Right lobe of liver (tissue), 6 donors: ENCODE results near the gene LGALS7B. TPM values are rescaled to one million over a fixed set of nuclear protein-coding genes. Genes with fewer than 3 reads are reported as not detected.
"Not testable (repeated sequence)": the region's sequence is repeated elsewhere in the genome, so short reads cannot be mapped to it uniquely, and the experiment has no call there.

Experiments
- ATAC-seq, 4 donors: fragments of 200-7000 bp; cut with Tn5 transposase; one replicate each; pipeline ENCODE4 v1.9.1; 2020; ENCODE audit warnings: mild to moderate bottlenecking in 4 of 4, moderate library complexity in 4 of 4
- DNase-seq, 3 donors: peaks; one replicate each; pipeline ENCODE4 v3.0.0-alpha.2; 2020
- H3K27ac ChIP-seq, 3 donors: fragments of 200-600 bp; one replicate each; pipeline ENCODE4 v1.8.0; 2022
- H3K27me3 ChIP-seq, 2 donors: fragments of 200-600 bp; one replicate each; pipeline ENCODE4 v1.8.0; 2022
- H3K36me3 ChIP-seq, 4 donors: fragments of 200-600 bp; sonication (generic) in 1 of 4; one replicate each; pipeline versions ENCODE4 v1.5.1 to v1.8.0; 2017 to 2022; ENCODE audit warnings: control low read depth in 1 of 4
- H3K4me1 ChIP-seq, 4 donors: fragments of 200-600 bp; sonication (generic) in 1 of 4; one replicate each; pipeline versions ENCODE4 v1.5.1 to v1.8.0; 2017 to 2022; ENCODE audit warnings: control low read depth in 1 of 4
- H3K4me3 ChIP-seq, 3 donors: fragments of 200-600 bp; one replicate each; pipeline ENCODE4 v1.8.0; 2022
- H3K9me3 ChIP-seq, 4 donors: fragments of 200-600 bp; sonication (generic) in 1 of 4; one replicate each; pipeline versions ENCODE4 v1.5.1 to v1.8.0; 2017 to 2022; ENCODE audit warnings: control low read depth in 1 of 4
- CTCF ChIP-seq, 4 donors: fragments of 200-600 bp in 3 of 4; fragments of 450-650 bp in 1 of 4; IDR thresholded peaks; one replicate each; pipeline versions ENCODE4 v1.5.1 to v1.8.0; 2016 to 2022; ENCODE audit warnings: antibody characterized with exemption in 4 of 4, mild to moderate bottlenecking in 2 of 4
- POLR2A ChIP-seq: fragments of 450-650 bp; IDR thresholded peaks from one replicate; pipeline ENCODE4 v1.6.1; 2017; ENCODE audit warnings: antibody characterized with exemption, mild to moderate bottlenecking
- WGBS: methylation state at CpG from one replicate; pipeline ENCODE4 v1.1.6; 2018; ENCODE audit warnings: low coverage, low lambda C conversion rate; ENCODE audit not compliant: insufficient coverage; ENCODE audit errors: missing lambda C conversion rate; 5-methylcytosine and 5-hydroxymethylcytosine counted together
- intact Hi-C, 2 donors: fragments of 100-400 bp; cut with DNase I; formaldehyde crosslinking; loops; one replicate each; pipeline versions ENCODE4 v1.11.2 to v1.14.1; 2022
- total RNA-seq, 6 experiments: library from RNA; depleted of rRNA in 2 of 6; stranded (reverse); fragments of >200 nt in 2 of 6; fragmentation: NEBNext Ultra II Directional in 3 of 6; extraction: Animal tissue kit (Norgen Biotek cat#: 25700) in 3 of 6; gene quantifications; one replicate each; pipeline versions ENCODE4 v1.1.0 to v1.2.4, GENCODE V29; 2016 to 2023
- donor health status: DM: no; HTN: yes; CAD: no.
- donor health status: DM: no; HTN: no; CAD: no.
- donor health status: DM: no; HTN: no; CAD: no.
- donor health status: DM: no; HTN: yes; CAD: no.
- donor health status: DM: no; HTN: yes; CAD: no.

The LGALS7B gene
- total RNA-seq, 6 experiments from 2014 or later, result not detected

GRCh38 chr19:38809592-38810252, 20.7 kb downstream of the LGALS7B start:
- intact Hi-C loops, result loop anchor here in 1 of 2 donors (10.0 kb wide), 1 partner anchor 85 kb away; no protein-coding TSS in a partner anchor
- no peak overlapping the region for H3K27ac ChIP-seq
- H3K27me3 ChIP-seq, result no peaks in the 10 kb centered on the region
- ATAC-seq (no peak), DNase-seq (peak in 1 of 3 donors; percentile 18)
- H3K9me3 ChIP-seq, result no peaks in the 10 kb centered on the region
- WGBS, result 93% methylated on average over 7 of the region's 8 CpGs
- no peak overlapping the region for H3K4me3 ChIP-seq
- no peaks in the 10 kb centered on the region for H3K36me3 ChIP-seq
- TF ChIP-seq POLR2A, result no peak
- TF ChIP-seq CTCF (IDR thresholded peaks at IDR 0.05), result no peak
- peaks cover 0 to 14% (median 4%) of the 10 kb centered on the region in 4 donors for H3K4me1 ChIP-seq

- peak overlapping the region; percentile 21 to 29 (median 24) for H3K27ac ChIP-seq
- H3K4me1 ChIP-seq, result peaks cover 0 to 14% (median 4%) of the 10 kb centered on the region in 4 donors
- intact Hi-C loops, result loop anchor here in 1 of 2 donors (10.0 kb wide), 1 partner anchor 87 kb away; no protein-coding TSS in a partner anchor
- peaks cover 0 to 23% (median 11%) of the 10 kb centered on the region in 4 donors for H3K36me3 ChIP-seq
- H3K27me3 ChIP-seq, result no peaks in the 10 kb centered on the region
- DNase-seq (peak in 1 of 3 donors; percentile 53), ATAC-seq (peak in 2 of 4 donors; percentile 13 to 19)
- 48% methylated on average over 11 of the region's 18 CpGs for WGBS
- TF ChIP-seq CTCF (IDR thresholded peaks at IDR 0.05), result no peak
- no peak for TF ChIP-seq POLR2A
- no peaks in the 10 kb centered on the region for H3K9me3 ChIP-seq
- peak overlapping the region; percentile 4 to 42 (median 37) for H3K4me3 ChIP-seq
These were observed 23.2 kb downstream of the LGALS7B start for GRCh38 chr19:38812009-38812840.

- peak within 1 kb of the TSS; percentile 4 to 42 (median 37) for H3K4me3 ChIP-seq
- H3K27ac ChIP-seq, result peak within 1 kb of the TSS; percentile 24 to 38 (median 29)
- peaks cover 0 to 29% (median 13%) of the 10 kb centered on the region in 4 donors for H3K36me3 ChIP-seq
- WGBS, result 20% methylated on average over 4 of the region's 15 CpGs
- TF ChIP-seq CTCF (IDR thresholded peaks at IDR 0.05) (peak in 2 of 4 donors; percentile 23 to 30), POLR2A (peak; percentile 86)
- DNase-seq (peak; percentile 89 to 95 (median 91)), ATAC-seq (peak; percentile 92 to 97 (median 94))
- intact Hi-C loops, result loop anchor here in 1 of 2 donors (10.0 kb wide), 1 partner anchor 88 kb away; no protein-coding TSS in a partner anchor
- H3K4me1 ChIP-seq, result peaks cover 0 to 14% (median 4%) of the 10 kb centered on the region in 4 donors
- no peaks in the 10 kb centered on the region for H3K27me3 ChIP-seq
- H3K9me3 ChIP-seq, result no peaks in the 10 kb centered on the region
These were observed 23.9 kb downstream of the LGALS7B start, which contains the start of gene LGALS4 for GRCh38 chr19:38812841-38813320. Gene LGALS4 (minus strand): TSS chr19:38812945. CDS start chr19:38812886, 59 bp downstream.

GRCh38 chr19:38813323-38813722, 24.3 kb downstream of the LGALS7B start:
- H3K4me3 ChIP-seq, result no peak overlapping the region
- H3K36me3 ChIP-seq, result peaks cover 0 to 33% (median 13%) of the 10 kb centered on the region in 4 donors
- intact Hi-C loops, result loop anchor here in 1 of 2 donors (10.0 kb wide), 1 partner anchor 89 kb away; no protein-coding TSS in a partner anchor
- H3K27me3 ChIP-seq, result no peaks in the 10 kb centered on the region
- H3K27ac ChIP-seq, result peak overlapping the region in 1 of 3 donors; percentile 38
- peaks cover 0 to 14% (median 4%) of the 10 kb centered on the region in 4 donors for H3K4me1 ChIP-seq
- TF ChIP-seq POLR2A, result no peak
- no peak for TF ChIP-seq CTCF (IDR thresholded peaks at IDR 0.05)
- H3K9me3 ChIP-seq, result no peaks in the 10 kb centered on the region
- peak in 1 of 3 donors; percentile 20 for DNase-seq
- ATAC-seq, result no peak
- WGBS, result 50% methylated on average over 6 of the region's 6 CpGs

GRCh38 chr19:38813932-38814331, 24.9 kb downstream of the LGALS7B start:
- not testable (repeated sequence) for ATAC-seq, H3K4me3 ChIP-seq, DNase-seq, H3K9me3 ChIP-seq, H3K27ac ChIP-seq, H3K27me3 ChIP-seq
- H3K36me3 ChIP-seq, result peaks cover 0 to 33% (median 13%) of the 10 kb centered on the region in 4 donors
- H3K4me1 ChIP-seq, result peaks cover 0 to 14% (median 4%) of the 10 kb centered on the region in 4 donors
- intact Hi-C loops, result loop anchor here in 1 of 2 donors (10.0 kb wide), 1 partner anchor 89 kb away; no protein-coding TSS in a partner anchor
- WGBS, result 73% methylated on average over 2 of the region's 2 CpGs
